Measurements from ENCODE around the gene SLC23A3. TPM values are rescaled to one million over a fixed set of nuclear protein-coding genes. Genes with fewer than 3 reads are reported as not detected.

The SLC23A3 gene
- total RNA-seq, 1 experiment from 2014 or later = 1.9 TPM

GRCh38 chr2:219210886-219211362 lies 41.1 kb upstream of the SLC23A3 start:
- CTCF ChIA-PET = interaction anchor here (0.8 kb wide), 1 partner anchor 39 kb away, joined by 7 read pairs; no protein-coding TSS in a partner anchor

GRCh38 chr2:219210196-219210885 lies 40.5 kb upstream of the SLC23A3 start:
- peaks cover 15% of the 10 kb centered on the region for H3K4me1 ChIP-seq (ENCODE audit: insufficient read depth, low read length, poor library complexity, severe bottlenecking)
- BruUV-seq (replicated peaks) = TSS peak; percentile 3
- peaks cover 59% of the 10 kb centered on the region for H3K36me3 ChIP-seq (ENCODE audit: insufficient read depth, low read length, poor library complexity, severe bottlenecking)
- ChIA-PET POLR2A (ENCODE audit: low non-redundant PET) (no interaction called here), CTCF (no interaction called here)
- no peak overlapping the region for H3K4me3 ChIP-seq (ENCODE audit: low read depth, low read length, poor library complexity, severe bottlenecking)
- no peak for TF ChIP-seq EZH2 (IDR thresholded peaks at IDR 0.05; ENCODE audit: borderline replicate concordance, low read depth, low read length, poor library complexity, severe bottlenecking)
- no peak for TF ChIP-seq CTCF (conservative IDR thresholded peaks at IDR 0.05; ENCODE audit: low read depth, low read length)
- H3K9me3 ChIP-seq (ENCODE audit: low read depth, low read length, poor library complexity, severe bottlenecking) = no peaks in the 10 kb centered on the region
- no peak for DNase-seq (ENCODE audit: low spot score)
- no peak overlapping the region for H3K27ac ChIP-seq (ENCODE audit: low read depth, low read length, poor library complexity, severe bottlenecking)
- no peaks in the 10 kb centered on the region for H3K27me3 ChIP-seq (replicated peaks; ENCODE audit: insufficient read depth, low read depth, low read length, poor library complexity)
- intact Hi-C loops (cut with micrococcal nuclease; ENCODE audit: unreplicated experiment) = no loop called here

More at GRCh38 chr2:219210886-219211362, 41.1 kb upstream of the SLC23A3 start:
- intact Hi-C loops (cut with micrococcal nuclease; ENCODE audit: unreplicated experiment) = no loop called here
- no peak for DNase-seq (ENCODE audit: low spot score)
- Histone ChIP-seq H3K4me1 (ENCODE audit: insufficient read depth, low read length, poor library complexity, severe bottlenecking) (peaks cover 15% of the 10 kb centered on the region), H3K36me3 (ENCODE audit: insufficient read depth, low read length, poor library complexity, severe bottlenecking) (peaks cover 62% of the 10 kb centered on the region), H3K9me3 (ENCODE audit: low read depth, low read length, poor library complexity, severe bottlenecking) (no peaks in the 10 kb centered on the region), H3K4me3 (ENCODE audit: low read depth, low read length, poor library complexity, severe bottlenecking) (no peak overlapping the region), H3K27me3 (replicated peaks; ENCODE audit: insufficient read depth, low read depth, low read length, poor library complexity) (no peaks in the 10 kb centered on the region), H3K27ac (ENCODE audit: low read depth, low read length, poor library complexity, severe bottlenecking) (no peak overlapping the region)
- POLR2A ChIA-PET (ENCODE audit: low non-redundant PET) = no interaction called here
- TF ChIP-seq EZH2 (IDR thresholded peaks at IDR 0.05; ENCODE audit: borderline replicate concordance, low read depth, low read length, poor library complexity, severe bottlenecking) = no peak
- no peak for TF ChIP-seq CTCF (conservative IDR thresholded peaks at IDR 0.05; ENCODE audit: low read depth, low read length)
- BruUV-seq (replicated peaks) = no TSS peak

- ChIA-PET CTCF (no interaction called here), POLR2A (ENCODE audit: low non-redundant PET) (interaction anchor here (0.6 kb wide), 1 partner anchor 20 kb away, joined by 4 read pairs; no protein-coding TSS in a partner anchor)
- no TSS peak for BruUV-seq (replicated peaks)
- Histone ChIP-seq H3K36me3 (ENCODE audit: insufficient read depth, low read length, poor library complexity, severe bottlenecking) (peaks cover 50% of the 10 kb centered on the region), H3K4me3 (ENCODE audit: low read depth, low read length, poor library complexity, severe bottlenecking) (no peak overlapping the region), H3K27me3 (replicated peaks; ENCODE audit: insufficient read depth, low read depth, low read length, poor library complexity) (no peaks in the 10 kb centered on the region), H3K27ac (ENCODE audit: low read depth, low read length, poor library complexity, severe bottlenecking) (peak overlapping the region; percentile 68), H3K9me3 (ENCODE audit: low read depth, low read length, poor library complexity, severe bottlenecking) (no peaks in the 10 kb centered on the region), H3K4me1 (ENCODE audit: insufficient read depth, low read length, poor library complexity, severe bottlenecking) (peaks cover 15% of the 10 kb centered on the region)
- DNase-seq (ENCODE audit: low spot score) = no peak
- intact Hi-C loops (cut with micrococcal nuclease; ENCODE audit: unreplicated experiment) = no loop called here
- TF ChIP-seq CTCF (conservative IDR thresholded peaks at IDR 0.05; ENCODE audit: low read depth, low read length) (no peak), EZH2 (IDR thresholded peaks at IDR 0.05; ENCODE audit: borderline replicate concordance, low read depth, low read length, poor library complexity, severe bottlenecking) (no peak)
Measured at GRCh38 chr2:219209236-219210195, 39.7 kb upstream of the SLC23A3 start.
